Pulmonary artery endothelial cell (primary cell): ENCODE measurements around the gene ARF5. TPM values are rescaled to one million over a fixed set of nuclear protein-coding genes. Genes with fewer than 3 reads are reported as not detected.

Experiments used
- DNase-seq: peaks from one replicate; pipeline ENCODE4 v3.0.0-alpha.2; 2011; ENCODE audit warnings: low read depth, low spot score
- total RNA-seq: library from RNA; depleted of rRNA; stranded (reverse); fragments of >200 nt; gene quantifications from 2 replicates; pipeline ENCODE4 v1.2.3, GENCODE V29; 2014

ARF5 gene
- total RNA-seq, 1 donor from 2014 or later = 215 TPM

- no peak for DNase-seq
Observed at GRCh38 chr7:127635659-127636285, 47.6 kb downstream of the ARF5 start.

- DNase-seq = no peak
Observed at GRCh38 chr7:127638197-127638596, 50.0 kb downstream of the ARF5 start.

Other genes starting within 250 kb of the ARF5 start
- gene ZNF800, start 195.7 kb upstream of the ARF5 start, total RNA-seq = 9.6 and 13.4 TPM in 2 replicates
- gene GCC1, start 2.8 kb upstream of the ARF5 start, total RNA-seq = 22.0 and 26.7 TPM in 2 replicates
- gene FSCN3, start 5.3 kb downstream of the ARF5 start, total RNA-seq = 0.28 and 0.92 TPM in 2 replicates
- not detected in 2 replicates for gene PAX4, start 29.7 kb downstream of the ARF5 start, total RNA-seq
- gene SND1, start 63.8 kb downstream of the ARF5 start, total RNA-seq = 191 and 225 TPM in 2 replicates